HEK293 (cell line): ENCODE measurements around the gene BTK.

ENCODE experiments used
- CTCF ChIA-PET: fragments of 350-600 bp; formaldehyde crosslinking; extraction: SDS; loops from one replicate; lab custom pipeline; 2021; ENCODE audit warnings: antibody characterized with exemption; lab: Yijun Ruan, JAX
- POLR2A ChIA-PET: fragments of 300-600 bp; formaldehyde crosslinking; extraction: SDS; loops from one replicate; lab custom pipeline; 2020; ENCODE audit warnings: antibody characterized with exemption, inconsistent platforms; lab: Yijun Ruan, JAX
- H3K27ac ChIP-seq: fragments of 200-500 bp; sonication (Bioruptor generic); 2 replicates; pipeline ENCODE4 v1.5.1; 2014; ENCODE audit warnings: low read depth, low read length, control low read depth, inconsistent platforms; ENCODE audit errors: extremely low read depth
- H3K36me3 ChIP-seq, 2 experiments: fragments of 200-500 bp in 1 of 2; sonication (Bioruptor generic) in 1 of 2; 1 replicate in 1 of 2; 2 replicates in 1 of 2; pipeline ENCODE4 v1.5.1; 2014 to 2017; ENCODE audit warnings: inconsistent platforms in 2 of 2, low read length in 2 of 2; ENCODE audit not compliant: control insufficient read depth in 2 of 2, insufficient read depth in 1 of 2
- H3K4me1 ChIP-seq: fragments of 200-500 bp; sonication (Bioruptor generic); 2 replicates; pipeline ENCODE4 v1.5.1; 2014; ENCODE audit warnings: mild to moderate bottlenecking, low read length, inconsistent platforms; ENCODE audit not compliant: control insufficient read depth, insufficient read depth
- H3K4me3 ChIP-seq: 2 replicates; pipeline ENCODE4 v1.5.1; 2011; ENCODE audit warnings: low read depth, mild to moderate bottlenecking, control low read depth, low read length, moderate library complexity
- H3K9me3 ChIP-seq: fragments of 200-500 bp; sonication (Bioruptor generic); 2 replicates; pipeline ENCODE4 v1.5.1; 2014; ENCODE audit warnings: low read depth, low read length, inconsistent platforms; ENCODE audit not compliant: control insufficient read depth, insufficient read depth
- PRDM1 ChIP-seq: fragments of 450-650 bp; formaldehyde crosslinking; IDR thresholded peaks from 2 replicates; pipeline ENCODE4; 2016; ENCODE audit warnings: missing biosample characterization, missing genetic modification characterization
- REPIN1 ChIP-seq: fragments of 450-650 bp; formaldehyde crosslinking; IDR thresholded peaks from 2 replicates; pipeline ENCODE4 v1.5.1; 2017; ENCODE audit warnings: missing biosample characterization, missing genetic modification characterization, low read depth
- ZNF221 ChIP-seq: fragments of 450-650 bp; formaldehyde crosslinking; IDR thresholded peaks from 2 replicates; pipeline ENCODE4 v1.5.1; 2017; ENCODE audit warnings: missing biosample characterization, missing genetic modification characterization, borderline replicate concordance
- ZNF24 ChIP-seq: fragments of 450-650 bp; formaldehyde crosslinking; IDR thresholded peaks from 2 replicates; pipeline ENCODE4 v1.5.1; 2016; ENCODE audit warnings: missing biosample characterization, missing genetic modification characterization
- ZNF391 ChIP-seq: fragments of 450-650 bp; formaldehyde crosslinking; IDR thresholded peaks from 2 replicates; pipeline ENCODE4 v1.5.1; 2016; ENCODE audit warnings: low read depth, missing biosample characterization, missing genetic modification characterization, borderline replicate concordance
- ZNF394 ChIP-seq: fragments of 450-650 bp; formaldehyde crosslinking; IDR thresholded peaks from 2 replicates; pipeline ENCODE4 v1.5.1; 2016; ENCODE audit warnings: missing biosample characterization, missing genetic modification characterization, mild to moderate bottlenecking, moderate library complexity, borderline replicate concordance
- ZNF626 ChIP-seq: fragments of 450-650 bp; sonication (Bioruptor Pico); formaldehyde crosslinking; IDR thresholded peaks from 2 replicates; pipeline ENCODE4 v1.5.1; 2018; ENCODE audit warnings: missing biosample characterization, missing genetic modification characterization, inconsistent platforms
- TF ChIP-seq, protein P1 (sequence below): fragments of 450-650 bp; formaldehyde crosslinking; IDR thresholded peaks from 2 replicates; pipeline ENCODE4 v1.5.1; 2016; ENCODE audit warnings: missing biosample characterization, missing genetic modification characterization
- TF ChIP-seq, protein P2 (sequence below): fragments of 450-650 bp; IDR thresholded peaks from 2 replicates; pipeline ENCODE4 v1.5.1; 2018; ENCODE audit warnings: missing biosample characterization, mild to moderate bottlenecking, missing genetic modification characterization
- TF ChIP-seq, protein P3 (sequence below): fragments of 450-650 bp; formaldehyde crosslinking; conservative IDR thresholded peaks from 2 replicates; pipeline ENCODE4 v1.5.1; 2016; ENCODE audit warnings: low read depth, missing biosample characterization, missing genetic modification characterization
- TF ChIP-seq, protein P4 (sequence below): fragments of 450-650 bp; formaldehyde crosslinking; IDR thresholded peaks from 2 replicates; pipeline ENCODE4 v1.5.1; 2016; ENCODE audit warnings: missing biosample characterization, missing genetic modification characterization
- TF ChIP-seq, protein P5 (sequence below): fragments of 450-650 bp; formaldehyde crosslinking; IDR thresholded peaks from 2 replicates; pipeline ENCODE4 v1.5.1; 2016; ENCODE audit warnings: missing biosample characterization, missing genetic modification characterization

Gene BTK

DNA sequence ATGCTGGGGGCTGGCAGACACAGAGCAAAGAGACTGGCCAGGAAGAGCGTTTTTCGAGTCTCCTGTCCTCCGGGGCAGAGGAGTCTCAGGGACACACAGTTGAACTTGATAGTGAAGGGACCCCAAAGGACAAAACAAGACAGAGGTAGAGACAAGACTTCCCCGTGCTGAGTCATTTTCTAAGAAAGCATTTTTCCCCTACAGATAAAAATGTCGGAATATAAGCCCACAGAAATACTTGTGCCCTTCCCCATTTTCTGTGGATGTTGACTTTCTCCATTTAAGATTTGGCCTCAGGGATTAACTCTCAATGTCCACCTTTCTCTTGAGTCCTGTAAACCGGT, 523 bp upstream of the BTK start (continued):
- TF ChIP-seq, protein P1, sequence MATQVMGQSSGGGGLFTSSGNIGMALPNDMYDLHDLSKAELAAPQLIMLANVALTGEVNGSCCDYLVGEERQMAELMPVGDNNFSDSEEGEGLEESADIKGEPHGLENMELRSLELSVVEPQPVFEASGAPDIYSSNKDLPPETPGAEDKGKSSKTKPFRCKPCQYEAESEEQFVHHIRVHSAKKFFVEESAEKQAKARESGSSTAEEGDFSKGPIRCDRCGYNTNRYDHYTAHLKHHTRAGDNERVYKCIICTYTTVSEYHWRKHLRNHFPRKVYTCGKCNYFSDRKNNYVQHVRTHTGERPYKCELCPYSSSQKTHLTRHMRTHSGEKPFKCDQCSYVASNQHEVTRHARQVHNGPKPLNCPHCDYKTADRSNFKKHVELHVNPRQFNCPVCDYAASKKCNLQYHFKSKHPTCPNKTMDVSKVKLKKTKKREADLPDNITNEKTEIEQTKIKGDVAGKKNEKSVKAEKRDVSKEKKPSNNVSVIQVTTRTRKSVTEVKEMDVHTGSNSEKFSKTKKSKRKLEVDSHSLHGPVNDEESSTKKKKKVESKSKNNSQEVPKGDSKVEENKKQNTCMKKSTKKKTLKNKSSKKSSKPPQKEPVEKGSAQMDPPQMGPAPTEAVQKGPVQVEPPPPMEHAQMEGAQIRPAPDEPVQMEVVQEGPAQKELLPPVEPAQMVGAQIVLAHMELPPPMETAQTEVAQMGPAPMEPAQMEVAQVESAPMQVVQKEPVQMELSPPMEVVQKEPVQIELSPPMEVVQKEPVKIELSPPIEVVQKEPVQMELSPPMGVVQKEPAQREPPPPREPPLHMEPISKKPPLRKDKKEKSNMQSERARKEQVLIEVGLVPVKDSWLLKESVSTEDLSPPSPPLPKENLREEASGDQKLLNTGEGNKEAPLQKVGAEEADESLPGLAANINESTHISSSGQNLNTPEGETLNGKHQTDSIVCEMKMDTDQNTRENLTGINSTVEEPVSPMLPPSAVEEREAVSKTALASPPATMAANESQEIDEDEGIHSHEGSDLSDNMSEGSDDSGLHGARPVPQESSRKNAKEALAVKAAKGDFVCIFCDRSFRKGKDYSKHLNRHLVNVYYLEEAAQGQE, result no peak
- TF ChIP-seq, protein P2, sequence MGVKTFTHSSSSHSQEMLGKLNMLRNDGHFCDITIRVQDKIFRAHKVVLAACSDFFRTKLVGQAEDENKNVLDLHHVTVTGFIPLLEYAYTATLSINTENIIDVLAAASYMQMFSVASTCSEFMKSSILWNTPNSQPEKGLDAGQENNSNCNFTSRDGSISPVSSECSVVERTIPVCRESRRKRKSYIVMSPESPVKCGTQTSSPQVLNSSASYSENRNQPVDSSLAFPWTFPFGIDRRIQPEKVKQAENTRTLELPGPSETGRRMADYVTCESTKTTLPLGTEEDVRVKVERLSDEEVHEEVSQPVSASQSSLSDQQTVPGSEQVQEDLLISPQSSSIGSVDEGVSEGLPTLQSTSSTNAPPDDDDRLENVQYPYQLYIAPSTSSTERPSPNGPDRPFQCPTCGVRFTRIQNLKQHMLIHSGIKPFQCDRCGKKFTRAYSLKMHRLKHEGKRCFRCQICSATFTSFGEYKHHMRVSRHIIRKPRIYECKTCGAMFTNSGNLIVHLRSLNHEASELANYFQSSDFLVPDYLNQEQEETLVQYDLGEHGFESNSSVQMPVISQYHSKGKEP (tag by site-specific recombination), result no peak
- TF ChIP-seq, protein P3, sequence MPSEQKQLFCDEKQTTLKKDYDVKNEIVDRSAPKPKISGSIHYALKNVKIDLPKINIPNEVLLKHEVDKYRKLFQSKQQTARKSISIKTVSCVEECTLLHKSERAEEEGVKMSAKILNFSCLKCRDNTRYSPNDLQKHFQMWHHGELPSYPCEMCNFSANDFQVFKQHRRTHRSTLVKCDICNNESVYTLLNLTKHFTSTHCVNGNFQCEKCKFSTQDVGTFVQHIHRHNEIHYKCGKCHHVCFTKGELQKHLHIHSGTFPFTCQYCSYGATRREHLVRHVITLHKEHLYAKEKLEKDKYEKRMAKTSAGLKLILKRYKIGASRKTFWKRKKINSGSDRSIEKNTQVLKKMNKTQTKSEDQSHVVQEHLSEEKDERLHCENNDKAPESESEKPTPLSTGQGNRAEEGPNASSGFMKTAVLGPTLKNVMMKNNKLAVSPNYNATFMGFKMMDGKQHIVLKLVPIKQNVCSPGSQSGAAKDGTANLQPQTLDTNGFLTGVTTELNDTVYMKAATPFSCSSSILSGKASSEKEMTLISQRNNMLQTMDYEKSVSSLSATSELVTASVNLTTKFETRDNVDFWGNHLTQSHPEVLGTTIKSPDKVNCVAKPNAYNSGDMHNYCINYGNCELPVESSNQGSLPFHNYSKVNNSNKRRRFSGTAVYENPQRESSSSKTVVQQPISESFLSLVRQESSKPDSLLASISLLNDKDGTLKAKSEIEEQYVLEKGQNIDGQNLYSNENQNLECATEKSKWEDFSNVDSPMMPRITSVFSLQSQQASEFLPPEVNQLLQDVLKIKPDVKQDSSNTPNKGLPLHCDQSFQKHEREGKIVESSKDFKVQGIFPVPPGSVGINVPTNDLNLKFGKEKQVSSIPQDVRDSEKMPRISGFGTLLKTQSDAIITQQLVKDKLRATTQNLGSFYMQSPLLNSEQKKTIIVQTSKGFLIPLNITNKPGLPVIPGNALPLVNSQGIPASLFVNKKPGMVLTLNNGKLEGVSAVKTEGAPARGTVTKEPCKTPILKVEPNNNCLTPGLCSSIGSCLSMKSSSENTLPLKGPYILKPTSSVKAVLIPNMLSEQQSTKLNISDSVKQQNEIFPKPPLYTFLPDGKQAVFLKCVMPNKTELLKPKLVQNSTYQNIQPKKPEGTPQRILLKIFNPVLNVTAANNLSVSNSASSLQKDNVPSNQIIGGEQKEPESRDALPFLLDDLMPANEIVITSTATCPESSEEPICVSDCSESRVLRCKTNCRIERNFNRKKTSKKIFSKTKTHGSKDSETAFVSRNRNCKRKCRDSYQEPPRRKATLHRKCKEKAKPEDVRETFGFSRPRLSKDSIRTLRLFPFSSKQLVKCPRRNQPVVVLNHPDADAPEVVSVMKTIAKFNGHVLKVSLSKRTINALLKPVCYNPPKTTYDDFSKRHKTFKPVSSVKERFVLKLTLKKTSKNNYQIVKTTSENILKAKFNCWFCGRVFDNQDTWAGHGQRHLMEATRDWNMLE (tag by site-specific recombination), result no peak
- TF ChIP-seq ZNF391 (tag by site-specific recombination) (no peak), ZNF394 (tag by site-specific recombination) (no peak)
- TF ChIP-seq, all 188 proteins: peak for 0

DNA sequence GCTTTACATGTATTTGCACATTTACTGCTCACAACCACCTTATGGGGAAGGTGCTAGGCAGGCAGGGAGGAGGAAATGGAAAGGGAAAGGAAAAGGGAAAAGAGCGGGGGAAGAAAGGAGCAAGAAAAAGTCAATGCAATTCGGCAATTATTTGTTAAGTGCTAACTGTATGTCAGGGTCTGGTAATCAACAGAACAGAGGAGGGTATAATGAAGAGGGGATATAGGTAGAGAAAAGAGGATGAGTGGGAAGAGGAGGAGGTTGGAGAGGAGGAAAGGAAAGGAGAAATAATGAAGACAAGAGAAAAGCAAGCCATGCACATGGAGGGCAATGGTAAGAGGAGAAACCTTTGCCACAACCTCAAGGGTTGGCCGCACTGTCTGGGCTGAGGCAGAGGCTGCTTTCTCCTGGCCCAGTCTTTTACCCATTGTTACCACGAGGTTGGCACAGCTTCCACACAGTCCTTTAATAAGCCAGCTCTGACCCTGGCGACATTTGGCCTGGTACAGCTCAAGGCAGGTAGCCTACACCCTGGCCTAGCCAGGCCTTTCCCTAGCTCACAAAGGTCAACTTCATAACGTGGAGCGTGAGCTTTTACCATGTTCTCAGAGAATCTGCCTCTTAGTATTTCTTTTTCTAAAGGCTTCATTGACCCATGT, 836 bp downstream of the BTK start:
- H3K9me3 ChIP-seq, result no peaks in the 10 kb centered on the region
- no peak overlapping the region for H3K27ac ChIP-seq
- TF ChIP-seq ZNF24 (tag by site-specific recombination) (no peak), PRDM1 (peak; percentile 95), ZNF626 (no peak), ZNF221 (tag by site-specific recombination) (no peak), REPIN1 (no peak)
- TF ChIP-seq, protein P4, sequence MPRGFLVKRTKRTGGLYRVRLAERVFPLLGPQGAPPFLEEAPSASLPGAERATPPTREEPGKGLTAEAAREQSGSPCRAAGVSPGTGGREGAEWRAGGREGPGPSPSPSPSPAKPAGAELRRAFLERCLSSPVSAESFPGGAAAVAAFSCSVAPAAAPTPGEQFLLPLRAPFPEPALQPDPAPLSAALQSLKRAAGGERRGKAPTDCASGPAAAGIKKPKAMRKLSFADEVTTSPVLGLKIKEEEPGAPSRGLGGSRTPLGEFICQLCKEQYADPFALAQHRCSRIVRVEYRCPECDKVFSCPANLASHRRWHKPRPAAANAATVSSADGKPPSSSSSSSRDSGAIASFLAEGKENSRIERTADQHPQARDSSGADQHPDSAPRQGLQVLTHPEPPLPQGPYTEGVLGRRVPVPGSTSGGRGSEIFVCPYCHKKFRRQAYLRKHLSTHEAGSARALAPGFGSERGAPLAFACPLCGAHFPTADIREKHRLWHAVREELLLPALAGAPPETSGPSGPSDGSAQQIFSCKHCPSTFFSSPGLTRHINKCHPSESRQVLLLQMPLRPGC, result no peak
- TF ChIP-seq, protein P5, sequence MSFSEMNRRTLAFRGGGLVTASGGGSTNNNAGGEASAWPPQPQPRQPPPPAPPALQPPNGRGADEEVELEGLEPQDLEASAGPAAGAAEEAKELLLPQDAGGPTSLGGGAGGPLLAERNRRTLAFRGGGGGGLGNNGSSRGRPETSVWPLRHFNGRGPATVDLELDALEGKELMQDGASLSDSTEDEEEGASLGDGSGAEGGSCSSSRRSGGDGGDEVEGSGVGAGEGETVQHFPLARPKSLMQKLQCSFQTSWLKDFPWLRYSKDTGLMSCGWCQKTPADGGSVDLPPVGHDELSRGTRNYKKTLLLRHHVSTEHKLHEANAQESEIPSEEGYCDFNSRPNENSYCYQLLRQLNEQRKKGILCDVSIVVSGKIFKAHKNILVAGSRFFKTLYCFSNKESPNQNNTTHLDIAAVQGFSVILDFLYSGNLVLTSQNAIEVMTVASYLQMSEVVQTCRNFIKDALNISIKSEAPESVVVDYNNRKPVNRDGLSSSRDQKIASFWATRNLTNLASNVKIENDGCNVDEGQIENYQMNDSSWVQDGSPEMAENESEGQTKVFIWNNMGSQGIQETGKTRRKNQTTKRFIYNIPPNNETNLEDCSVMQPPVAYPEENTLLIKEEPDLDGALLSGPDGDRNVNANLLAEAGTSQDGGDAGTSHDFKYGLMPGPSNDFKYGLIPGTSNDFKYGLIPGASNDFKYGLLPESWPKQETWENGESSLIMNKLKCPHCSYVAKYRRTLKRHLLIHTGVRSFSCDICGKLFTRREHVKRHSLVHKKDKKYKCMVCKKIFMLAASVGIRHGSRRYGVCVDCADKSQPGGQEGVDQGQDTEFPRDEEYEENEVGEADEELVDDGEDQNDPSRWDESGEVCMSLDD (tag by site-specific recombination), result no peak
- ChIA-PET POLR2A (no interaction called here), CTCF (no interaction called here)
- no peaks in the 10 kb centered on the region for H3K36me3 ChIP-seq
- H3K4me3 ChIP-seq, result no peak overlapping the region
- no peaks in the 10 kb centered on the region for H3K4me1 ChIP-seq
